OCI-LY1 (cell line): Measurements from ENCODE around the gene FLVCR2.

Source experiments
- H2AFZ ChIP-seq: fragments of 200-600 bp; sonication (generic), shearing (Covaris generic); 2 replicates; pipeline ENCODE4 v1.6.0; 2014; ENCODE audit warnings: antibody characterized with exemption, mild to moderate bottlenecking, low read length
- H3F3A ChIP-seq: fragments of 200-600 bp; sonication (generic), shearing (Covaris generic); 2 replicates; pipeline ENCODE4 v1.6.0; 2014; ENCODE audit warnings: mild to moderate bottlenecking, antibody characterized with exemption, low read length, moderate library complexity; ENCODE audit not compliant: insufficient read depth
- H3K27ac ChIP-seq: fragments of 200-600 bp; sonication (generic); 2 replicates; pipeline ENCODE4 v1.5.1; 2014; ENCODE audit warnings: low read length, mixed run types, mild to moderate bottlenecking, low read depth; ENCODE audit not compliant: poor library complexity, severe bottlenecking
- H3K27me3 ChIP-seq: fragments of 200-600 bp; sonication (generic); 2 replicates; pipeline ENCODE4 v1.6.0; 2014; ENCODE audit warnings: antibody characterized with exemption, mild to moderate bottlenecking, low read length, moderate library complexity; ENCODE audit not compliant: insufficient read depth
- H3K36me3 ChIP-seq: fragments of 200-600 bp; sonication (generic); 2 replicates; pipeline ENCODE4 v1.6.1; 2014; ENCODE audit warnings: mild to moderate bottlenecking, antibody characterized with exemption, low read length, moderate library complexity, mixed read lengths; ENCODE audit not compliant: insufficient read depth
- H3K4me1 ChIP-seq: fragments of 200-600 bp; sonication (generic); 2 replicates; pipeline ENCODE4 v1.5.1; 2014; ENCODE audit warnings: mild to moderate bottlenecking, low read length, moderate library complexity; ENCODE audit not compliant: insufficient read depth, severe bottlenecking
- H3K4me2 ChIP-seq: fragments of 200-600 bp; sonication (generic), shearing (Covaris generic); 2 replicates; pipeline ENCODE4 v1.6.1; 2014; ENCODE audit warnings: low read length
- H3K4me3 ChIP-seq: fragments of 200-600 bp; sonication (generic); 2 replicates; pipeline ENCODE4 v1.5.1; 2014; ENCODE audit warnings: low read length, low read depth, mild to moderate bottlenecking, mixed read lengths; ENCODE audit not compliant: poor library complexity, severe bottlenecking
- H3K79me2 ChIP-seq: fragments of 200-600 bp; shearing (Covaris generic); 2 replicates; pipeline ENCODE4 v1.6.1; 2016; ENCODE audit warnings: mixed run types, low read length, mixed read lengths; ENCODE audit not compliant: insufficient read depth
- H3K9ac ChIP-seq: fragments of 200-600 bp; sonication (generic), shearing (Covaris generic); 2 replicates; pipeline ENCODE4 v1.6.1; 2014; ENCODE audit warnings: mild to moderate bottlenecking, low read length, mixed read lengths
- H3K9me2 ChIP-seq: fragments of 200-600 bp; sonication (generic), shearing (Covaris generic); 2 replicates; pipeline ENCODE4 v1.6.1; 2014; ENCODE audit warnings: low read depth, mild to moderate bottlenecking, low read length, mixed read lengths
- H3K9me3 ChIP-seq: fragments of 200-600 bp; shearing (Covaris generic); 2 replicates; pipeline ENCODE4 v1.6.1; 2014; ENCODE audit warnings: low read length, mixed read lengths
- H4K20me1 ChIP-seq: fragments of 200-600 bp; sonication (generic), shearing (Covaris generic); 2 replicates; pipeline ENCODE4 v1.6.0; 2016; ENCODE audit warnings: mild to moderate bottlenecking, low read length; ENCODE audit not compliant: insufficient read depth
- CTCF ChIP-seq: fragments of 200-600 bp; sonication (generic), shearing (Covaris generic); IDR thresholded peaks from 2 replicates; pipeline ENCODE4 v1.5.1; 2017; ENCODE audit warnings: mild to moderate bottlenecking, antibody characterized with exemption, low read length, moderate library complexity, mixed read lengths
- EZH2 ChIP-seq: fragments of 200-600 bp; sonication (generic), shearing (Covaris generic); IDR thresholded peaks from 2 replicates; pipeline ENCODE4 v1.8.0; 2017; ENCODE audit warnings: borderline replicate concordance, mixed run types, mild to moderate bottlenecking, antibody characterized with exemption, low read length, moderate library complexity, mixed read lengths

The FLVCR2 gene

GRCh38 chr14:75568140-75568539 is 10.3 kb upstream of the FLVCR2 start:
- Histone ChIP-seq H3K79me2 (no peaks in the 10 kb centered on the region), H3K4me2 (no peak overlapping the region), H3K27ac (no peak overlapping the region), H3K4me1 (no peaks in the 10 kb centered on the region), H3K9me2 (no peaks in the 10 kb centered on the region), H3K36me3 (no peaks in the 10 kb centered on the region), H3F3A (no peaks in the 10 kb centered on the region), H3K4me3 (no peak overlapping the region), H3K9ac (no peak overlapping the region), H2AFZ (no peak overlapping the region), H3K27me3 (0 out of 2 replicates have a peak, but pooled peaks cover 4% of the 10 kb centered on the region), H4K20me1 (no peaks in the 10 kb centered on the region), H3K9me3 (no peaks in the 10 kb centered on the region)
- TF ChIP-seq CTCF (no peak), EZH2 (no peak)

- no peaks in the 10 kb centered on the region for H3K9me2 ChIP-seq
- H3K27me3 ChIP-seq = 0 out of 2 replicates have a peak, but pooled peaks cover 4% of the 10 kb centered on the region
- H3K36me3 ChIP-seq = no peaks in the 10 kb centered on the region
- no peak overlapping the region for H3K27ac ChIP-seq
- no peak overlapping the region for H2AFZ ChIP-seq
- H3K9ac ChIP-seq = no peak overlapping the region
- no peak overlapping the region for H3K4me2 ChIP-seq
- H4K20me1 ChIP-seq = no peaks in the 10 kb centered on the region
- no peaks in the 10 kb centered on the region for H3K9me3 ChIP-seq
- H3K4me1 ChIP-seq = no peaks in the 10 kb centered on the region
- no peaks in the 10 kb centered on the region for H3F3A ChIP-seq
- TF ChIP-seq CTCF (no peak), EZH2 (no peak)
- H3K4me3 ChIP-seq = no peak overlapping the region
- no peaks in the 10 kb centered on the region for H3K79me2 ChIP-seq
These were observed 9.6 kb upstream of the FLVCR2 start for GRCh38 chr14:75568791-75569190.

GRCh38 chr14:75570797-75571196 is 7.6 kb upstream of the FLVCR2 start:
- Histone ChIP-seq H3K79me2 (no peaks in the 10 kb centered on the region), H3K36me3 (no peaks in the 10 kb centered on the region), H3K9me2 (no peaks in the 10 kb centered on the region), H3K9me3 (no peaks in the 10 kb centered on the region), H3F3A (no peaks in the 10 kb centered on the region), H3K4me1 (no peaks in the 10 kb centered on the region), H3K27me3 (0 out of 2 replicates have a peak, but pooled peaks cover 4% of the 10 kb centered on the region), H3K4me2 (no peak overlapping the region), H4K20me1 (no peaks in the 10 kb centered on the region), H2AFZ (no peak overlapping the region), H3K27ac (no peak overlapping the region), H3K9ac (no peak overlapping the region), H3K4me3 (no peak overlapping the region)
- no peak for TF ChIP-seq CTCF
- TF ChIP-seq EZH2 = no peak
